IPS DF 4.7 (cell line): Measurements from ENCODE around the gene MAGI2.

Experiments used
- DNase-seq: peaks from one replicate; pipeline ENCODE4 v3.0.0-alpha.2; 2013; ENCODE audit warnings: low spot score; ENCODE audit errors: extremely low read depth

MAGI2 gene

DNA sequence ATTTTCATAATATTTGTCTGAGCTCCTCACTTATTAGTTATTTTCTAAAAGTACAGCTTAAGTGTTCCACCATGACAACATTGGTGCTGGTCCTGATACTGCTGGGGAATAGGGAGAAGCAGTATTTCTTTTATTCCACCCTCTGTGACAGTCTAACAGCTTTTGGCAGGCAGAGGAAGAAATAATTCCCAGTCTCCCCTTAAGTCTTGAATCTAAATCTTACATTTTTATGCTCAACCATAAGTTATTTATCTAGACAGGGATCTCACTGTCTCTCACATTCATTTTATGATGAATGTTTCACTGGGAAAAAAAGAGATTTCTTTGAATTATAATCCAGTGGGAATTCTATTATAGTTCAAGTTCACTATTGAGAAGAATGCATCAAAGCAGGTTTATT, 71.5 kb downstream of the MAGI2 start:
- DNase-seq, result no peak

GRCh38 chr7:79377097-79377496, 76.4 kb downstream of the MAGI2 start:
- no peak for DNase-seq

DNA sequence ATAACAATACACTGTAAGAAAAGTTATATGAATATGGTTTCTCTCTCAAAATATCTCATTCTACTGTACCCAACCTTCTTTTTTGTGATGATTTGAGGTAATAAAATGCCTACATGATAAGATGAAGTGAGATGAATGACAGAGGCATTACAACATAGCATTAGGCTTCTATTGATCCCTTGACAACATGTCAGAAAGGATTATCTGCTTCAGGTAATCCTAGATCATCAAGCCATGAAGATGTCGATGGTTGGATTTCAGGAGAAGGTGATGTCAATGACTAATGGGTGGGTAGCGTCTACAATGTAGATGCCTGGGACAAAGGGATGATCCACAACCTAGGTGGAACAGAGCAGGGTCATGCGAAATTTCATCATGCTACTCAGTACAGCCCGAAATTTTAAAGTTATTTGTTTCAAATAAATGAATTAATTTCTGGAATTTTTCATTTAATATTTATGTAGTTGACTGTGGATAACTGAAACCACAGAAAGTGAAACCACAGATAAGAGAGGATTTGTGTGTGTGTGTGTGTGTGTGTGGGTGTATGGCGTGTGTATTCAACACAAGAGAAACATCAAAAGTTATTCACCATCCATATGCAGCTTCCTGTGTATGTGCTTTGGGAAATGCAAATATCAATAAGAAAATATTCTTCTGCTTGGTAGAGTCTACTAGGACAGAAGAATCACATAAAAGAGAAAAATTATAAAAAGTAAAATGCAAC, 77.0 kb downstream of the MAGI2 start:
- DNase-seq, result no peak

DNA sequence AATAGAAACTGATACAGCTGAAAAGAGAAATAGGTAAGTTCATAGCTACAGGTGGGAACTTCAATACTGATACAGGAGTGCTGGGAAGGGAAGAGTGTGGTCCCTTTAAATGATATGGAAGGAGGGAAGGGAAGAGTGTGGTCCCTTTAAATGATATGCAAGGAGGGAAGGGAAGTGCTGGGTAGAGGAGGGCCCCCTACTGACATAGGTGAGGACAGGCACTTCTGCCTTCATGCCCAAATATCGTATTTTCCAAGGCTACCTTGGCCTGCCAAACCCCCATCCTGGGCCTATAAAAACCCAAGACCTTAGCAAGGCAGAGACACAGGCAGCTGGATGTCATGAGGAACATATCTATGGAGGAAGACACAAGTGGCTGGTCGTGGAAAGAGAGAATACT, 92.3 kb downstream of the MAGI2 start:
- DNase-seq, result no peak

DNA sequence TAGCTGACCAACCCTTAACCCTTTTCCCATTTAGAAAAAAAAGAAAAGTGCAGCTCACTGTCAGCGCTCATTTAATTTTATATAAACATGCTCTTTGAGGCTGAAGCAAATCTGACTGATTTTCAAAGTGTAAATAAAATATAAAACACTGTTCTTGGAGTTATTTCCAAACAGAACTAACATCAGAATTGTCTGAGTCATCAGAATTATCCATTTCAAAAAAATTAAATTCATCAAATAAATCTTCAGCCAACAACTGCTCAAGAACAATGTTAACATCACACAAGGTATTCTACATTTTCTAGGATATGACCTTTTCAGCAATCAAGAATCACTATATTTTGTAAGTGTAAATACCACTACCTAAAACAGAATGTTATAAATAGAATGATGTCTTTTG, 93.6 kb downstream of the MAGI2 start:
- DNase-seq, result no peak

DNA sequence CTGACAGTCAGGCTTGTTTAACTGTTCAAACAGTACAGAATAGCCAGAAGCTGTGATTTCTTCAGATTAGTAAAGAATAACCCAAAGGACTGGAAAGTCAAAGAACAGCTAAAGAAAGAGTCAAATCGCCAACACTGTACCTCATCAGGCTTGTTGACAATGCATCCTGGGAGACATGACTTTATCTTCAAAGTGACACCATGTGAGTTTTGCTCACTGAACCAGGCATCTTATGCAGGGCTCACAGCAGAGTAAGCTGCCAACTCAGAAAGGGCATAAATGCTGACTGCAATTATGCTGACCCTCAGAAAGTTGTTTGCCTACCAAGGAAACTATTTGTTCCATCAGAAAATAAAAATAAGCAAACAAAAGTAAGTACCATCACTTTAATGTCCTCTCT, 96.4 kb downstream of the MAGI2 start:
- DNase-seq, result no peak

GRCh38 chr7:79353720-79354468, 99.6 kb downstream of the MAGI2 start:
- no peak for DNase-seq

GRCh38 chr7:79352323-79352722, 101.1 kb downstream of the MAGI2 start:
- no peak for DNase-seq

DNA sequence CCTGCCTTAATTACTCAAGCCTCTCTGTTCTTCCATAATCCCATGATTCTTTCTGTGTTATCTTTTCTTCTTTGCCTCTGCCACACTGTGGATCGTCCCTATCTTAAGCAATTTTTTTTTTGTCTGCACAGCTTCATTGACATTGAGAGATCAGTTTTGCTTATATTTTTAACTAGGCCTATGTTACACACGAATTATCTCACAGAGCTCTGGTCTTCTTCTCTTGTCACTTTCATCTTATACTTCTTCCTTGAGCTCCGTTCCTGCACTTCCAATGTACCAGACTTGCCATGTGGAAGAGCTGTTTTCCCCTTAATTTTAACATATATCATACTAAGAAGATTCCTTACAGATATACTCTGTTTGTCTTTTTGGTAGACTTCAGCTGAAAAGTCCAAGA, 106.1 kb downstream of the MAGI2 start:
- no peak for DNase-seq

- DNase-seq, result no peak
Measured at GRCh38 chr7:79341902-79342301, 111.6 kb downstream of the MAGI2 start.

DNA sequence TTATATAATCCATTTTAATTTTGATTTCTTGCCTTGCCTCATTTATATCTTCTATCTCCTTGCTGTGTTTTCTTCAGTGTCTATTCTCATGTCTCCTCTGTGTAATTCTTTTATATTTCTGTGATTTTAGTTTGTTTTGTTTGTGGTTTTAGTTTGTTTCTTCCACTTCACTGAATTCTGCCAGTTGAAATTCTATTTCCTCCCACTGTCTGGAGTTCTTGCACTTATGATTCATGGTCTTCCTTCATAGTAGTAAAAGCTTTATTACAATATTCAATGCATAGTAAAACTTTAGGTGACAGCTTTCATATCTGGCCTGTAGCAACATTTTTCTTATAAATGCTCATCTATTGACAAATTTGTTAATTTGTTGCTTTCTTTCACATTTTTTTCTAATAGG, 113.3 kb downstream of the MAGI2 start:
- no peak for DNase-seq

DNA sequence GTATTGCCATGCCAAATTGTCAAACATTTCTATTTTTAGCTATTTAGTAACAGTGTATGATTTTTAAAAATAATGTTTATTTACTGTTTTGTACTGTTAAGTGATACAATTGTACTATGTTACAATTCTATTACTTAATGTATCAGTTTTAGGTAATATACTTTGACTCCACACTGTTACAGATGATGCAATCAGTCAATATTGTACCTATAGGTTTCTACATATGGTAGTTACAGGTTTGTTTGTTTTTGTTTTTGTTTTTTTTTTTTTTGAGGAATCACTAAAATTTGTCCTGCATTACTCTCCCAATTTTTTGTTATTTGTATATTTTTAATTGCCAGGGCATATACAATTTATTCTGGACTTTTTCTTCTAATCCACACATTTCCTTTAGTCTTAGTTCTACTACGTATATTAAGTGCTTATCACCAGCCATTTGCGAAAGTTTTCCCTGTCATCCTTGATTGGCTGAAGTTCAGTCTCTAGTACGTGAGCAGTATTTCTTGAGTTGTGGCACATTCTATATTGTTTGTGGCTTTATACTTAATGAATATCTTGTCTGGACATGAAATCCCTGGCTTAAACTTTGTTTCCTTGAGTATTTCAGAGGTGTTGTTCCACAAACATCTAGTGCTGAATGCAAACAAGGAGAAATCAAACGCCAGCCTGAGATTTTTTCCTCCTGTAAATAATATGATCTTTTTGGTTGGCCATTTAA, 114.1 kb downstream of the MAGI2 start:
- DNase-seq, result no peak

DNA sequence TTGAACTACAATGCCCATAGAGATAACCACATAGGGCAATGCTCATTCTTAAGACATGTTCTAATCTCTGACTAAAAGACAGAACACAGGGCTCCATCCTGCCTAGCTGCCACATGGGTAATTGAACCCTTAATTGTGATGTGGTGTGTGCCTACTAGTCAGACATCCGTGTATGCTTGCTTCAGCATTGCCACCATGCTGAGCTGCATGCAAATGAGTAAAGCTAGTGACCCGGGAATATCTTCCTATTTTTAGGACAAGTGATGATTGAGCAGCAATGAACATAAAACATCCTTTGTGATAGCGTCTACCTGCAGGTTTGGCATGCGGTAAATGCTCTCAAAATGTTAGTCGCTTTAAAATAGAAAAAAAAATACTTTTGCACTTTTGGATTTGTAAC, 115.8 kb downstream of the MAGI2 start:
- DNase-seq, result no peak

DNA sequence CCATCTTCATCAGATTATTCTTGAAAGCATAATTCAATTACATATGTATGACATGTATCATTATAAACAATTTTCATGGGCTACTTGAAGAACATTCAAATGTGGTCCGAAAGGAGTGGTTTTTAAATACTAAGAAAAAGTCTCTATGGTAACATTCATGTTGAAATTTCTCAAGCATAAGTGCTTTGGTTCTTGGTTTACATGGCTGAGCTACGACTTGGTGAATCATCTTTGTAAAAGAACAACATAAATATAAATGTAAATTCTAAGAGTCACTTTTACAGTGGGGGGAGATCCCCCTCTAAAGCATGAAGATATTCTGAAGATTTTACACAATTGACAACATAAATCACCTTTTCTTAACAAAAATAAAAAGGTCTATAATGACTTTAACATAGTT, 118.6 kb downstream of the MAGI2 start:
- no peak for DNase-seq

- no peak for DNase-seq
Measured at GRCh38 chr7:79334334-79334733, 119.1 kb downstream of the MAGI2 start.

GRCh38 chr7:79332091-79332490, 121.4 kb downstream of the MAGI2 start:
- DNase-seq, result no peak

GRCh38 chr7:79329464-79329863, 124.0 kb downstream of the MAGI2 start:
- no peak for DNase-seq

GRCh38 chr7:79320741-79321473, 132.6 kb downstream of the MAGI2 start:
- DNase-seq, result no peak

DNA sequence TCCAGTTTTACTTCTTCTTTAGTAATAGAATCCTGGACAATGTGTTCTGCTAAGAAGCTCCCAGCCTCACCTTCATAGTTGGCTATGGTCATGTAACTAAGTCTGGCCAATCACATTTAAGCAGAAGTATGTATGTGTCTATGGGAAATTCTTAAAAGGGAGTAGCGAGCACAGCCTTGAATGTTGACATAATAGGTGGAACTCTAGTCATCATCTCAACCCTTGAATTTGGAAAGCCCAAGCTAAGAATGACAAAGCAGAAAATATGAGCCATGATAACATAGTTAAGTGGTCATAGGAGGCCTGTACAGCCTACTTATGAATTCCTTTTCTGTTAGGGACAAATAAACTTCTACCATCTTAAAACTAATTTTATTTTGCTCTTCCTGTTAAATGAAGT, 134.1 kb downstream of the MAGI2 start:
- no peak for DNase-seq

- DNase-seq, result peak; percentile 28
Measured at GRCh38 chr7:79317728-79318127, 135.7 kb downstream of the MAGI2 start.

DNA sequence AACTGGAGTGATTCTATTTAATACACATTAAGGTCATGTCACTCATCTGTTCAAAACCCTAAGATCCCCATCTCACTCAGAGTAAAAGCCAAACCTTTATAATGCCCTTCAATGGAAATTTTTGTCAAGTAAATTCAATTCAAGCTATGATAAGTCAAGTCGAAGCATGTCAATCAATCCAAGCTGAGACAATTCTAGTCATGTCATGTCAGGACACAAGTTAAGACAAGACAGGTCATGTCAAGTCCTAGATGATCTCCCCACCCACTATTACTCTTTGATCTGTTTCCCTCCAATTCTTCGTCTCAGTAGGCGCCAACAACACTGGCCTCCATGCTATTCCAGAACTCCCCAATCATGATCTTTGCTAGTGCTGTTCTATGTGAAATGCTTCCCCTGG, 141.4 kb downstream of the MAGI2 start:
- no peak for DNase-seq

- no peak for DNase-seq
Measured at GRCh38 chr7:79308192-79308591, 145.3 kb downstream of the MAGI2 start.
